Liver (tissue), 9 donors: ENCODE data around the gene DNAI1. TPM values are rescaled to one million over a fixed set of nuclear protein-coding genes. Genes with fewer than 3 reads are reported as not detected.

Source experiments
- DNase-seq: peaks from one replicate; pipeline ENCODE4 v3.0.0-alpha.2; 2017; ENCODE audit warnings: low spot score
- H3K27ac ChIP-seq, 2 donors: one replicate each; pipeline ENCODE4 v1.7.0; 2013; ENCODE audit warnings: inconsistent platforms in 2 of 2, low read length in 2 of 2, control low read depth in 1 of 2, low read depth in 1 of 2, mild to moderate bottlenecking in 1 of 2
- H3K27me3 ChIP-seq, 4 donors: one replicate each; pipeline versions ENCODE4 v1.6.1 to v1.7.0; 2013; ENCODE audit warnings: low read length in 3 of 4, inconsistent platforms in 1 of 4, mild to moderate bottlenecking in 1 of 4, moderate library complexity in 1 of 4; ENCODE audit not compliant: control insufficient read depth in 4 of 4, insufficient read depth in 4 of 4
- H3K36me3 ChIP-seq, 4 donors: one replicate each; pipeline versions ENCODE4 v1.6.1 to v1.7.0; 2013; ENCODE audit warnings: low read length in 3 of 4, mild to moderate bottlenecking in 3 of 4, low read depth in 1 of 4, moderate library complexity in 1 of 4; ENCODE audit not compliant: control insufficient read depth in 4 of 4, insufficient read depth in 3 of 4
- H3K4me1 ChIP-seq, 4 donors: one replicate each; pipeline versions ENCODE4 v1.6.1 to v1.7.0; 2013; ENCODE audit warnings: low read length in 3 of 4, mild to moderate bottlenecking in 3 of 4, moderate library complexity in 1 of 4; ENCODE audit not compliant: control insufficient read depth in 4 of 4, insufficient read depth in 4 of 4
- H3K4me3 ChIP-seq, 3 donors: one replicate each; pipeline versions ENCODE4 v1.6.1 to v1.7.0; 2013; ENCODE audit warnings: low read length in 3 of 3, control low read depth in 1 of 3, low read depth in 1 of 3, mild to moderate bottlenecking in 1 of 3
- H3K9ac ChIP-seq, 2 donors: one replicate each; pipeline ENCODE4 v1.7.0; 2013; ENCODE audit warnings: low read length in 2 of 2, mild to moderate bottlenecking in 2 of 2, moderate library complexity in 2 of 2, control low read depth in 1 of 2, low read depth in 1 of 2
- H3K9me3 ChIP-seq, 4 donors: one replicate each; pipeline versions ENCODE4 v1.6.1 to v1.7.0; 2013; ENCODE audit warnings: low read length in 3 of 4; ENCODE audit not compliant: control insufficient read depth in 4 of 4
- ATF3 ChIP-seq: IDR thresholded peaks from 2 replicates; pipeline ENCODE4 v1.6.1; 2016; ENCODE audit warnings: antibody characterized with exemption
- CTCF ChIP-seq: fragments of 150-350 bp; IDR thresholded peaks from 2 replicates; pipeline ENCODE4 v1.5.1; 2017; ENCODE audit warnings: improper control_type of control experiment, low read depth, low read length; ENCODE audit not compliant: missing input control
- EGR1 ChIP-seq, 2 donors: IDR thresholded peaks; 2 replicates each; pipeline ENCODE4 v1.6.1; 2016 to 2018; ENCODE audit warnings: antibody characterized with exemption in 2 of 2, low read depth in 2 of 2
- FOXA1 ChIP-seq: IDR thresholded peaks from 2 replicates; pipeline ENCODE4 v1.6.1; 2016; ENCODE audit warnings: antibody characterized with exemption
- FOXA2 ChIP-seq: IDR thresholded peaks from 2 replicates; pipeline ENCODE4 v1.6.1; 2016; ENCODE audit warnings: antibody characterized with exemption
- GABPA ChIP-seq, 2 donors: IDR thresholded peaks in 1 of 2; conservative IDR thresholded peaks in 1 of 2; 2 replicates each; pipeline ENCODE4 v1.6.1; 2016; ENCODE audit warnings: antibody characterized with exemption in 2 of 2, mild to moderate bottlenecking in 1 of 2, moderate library complexity in 1 of 2
- HNF4A ChIP-seq, 2 donors: conservative IDR thresholded peaks; 2 replicates each; pipeline ENCODE4 v1.6.1; 2016; ENCODE audit warnings: antibody characterized with exemption in 2 of 2, mild to moderate bottlenecking in 2 of 2
- HNF4G ChIP-seq: IDR thresholded peaks from 2 replicates; pipeline ENCODE4 v1.6.1; 2016; ENCODE audit warnings: antibody characterized with exemption
- JUND ChIP-seq, 2 donors: IDR thresholded peaks; 2 replicates each; pipeline ENCODE4 v1.6.1; 2016; ENCODE audit warnings: antibody characterized with exemption in 2 of 2
- MAX ChIP-seq: IDR thresholded peaks from 2 replicates; pipeline ENCODE4 v1.6.1; 2016; ENCODE audit warnings: antibody characterized with exemption
- NR2F2 ChIP-seq: IDR thresholded peaks from 2 replicates; pipeline ENCODE4 v1.6.1; 2016; ENCODE audit warnings: antibody characterized with exemption
- RAD21 ChIP-seq, 2 donors: IDR thresholded peaks; 2 replicates each; pipeline ENCODE4 v1.6.1; 2016; ENCODE audit warnings: antibody characterized with exemption in 2 of 2, mild to moderate bottlenecking in 2 of 2
- REST ChIP-seq: IDR thresholded peaks from 2 replicates; pipeline ENCODE4 v1.6.1; 2016; ENCODE audit warnings: antibody characterized with exemption, mild to moderate bottlenecking
- RXRA ChIP-seq, 2 donors: IDR thresholded peaks; 2 replicates each; pipeline ENCODE4 v1.6.1; 2017 to 2018; ENCODE audit warnings: antibody characterized with exemption in 2 of 2, mild to moderate bottlenecking in 1 of 2
- SP1 ChIP-seq: IDR thresholded peaks from 2 replicates; pipeline ENCODE4 v1.6.1; 2018; ENCODE audit warnings: antibody characterized with exemption, mild to moderate bottlenecking
- TAF1 ChIP-seq: conservative IDR thresholded peaks from 2 replicates; pipeline ENCODE4 v1.6.1; 2016; ENCODE audit warnings: antibody characterized with exemption, mild to moderate bottlenecking
- YY1 ChIP-seq: IDR thresholded peaks from 2 replicates; pipeline ENCODE4 v1.6.1; 2016; ENCODE audit warnings: antibody characterized with exemption, mild to moderate bottlenecking
- ZBTB33 ChIP-seq: IDR thresholded peaks from 2 replicates; pipeline ENCODE4 v1.6.1; 2016; ENCODE audit warnings: antibody characterized with exemption
- WGBS: extraction: QIAGEN DNeasy Blood & Tissue Kit; methylation state at CpG from one replicate; pipeline ENCODE4 v1.1.7; 2013; 5-methylcytosine and 5-hydroxymethylcytosine counted together
- polyA plus RNA-seq, 2 donors: library from polyadenylated mRNA; stranded (reverse) in 1 of 2; unstranded in 1 of 2; fragments of 200-250 nt in 1 of 2; fragments of >200 nt in 1 of 2; fragmentation: Nextera tagmentation in 1 of 2; extraction: Ambion mirVana in 1 of 2; gene quantifications; one replicate each; pipeline versions ENCODE4 v1.2.1 to v1.2.3, GENCODE V29; 2013 to 2015
- total RNA-seq, 2 donors: library from RNA; depleted of rRNA; stranded (reverse); fragments of >200 nt; gene quantifications; one replicate each; pipeline ENCODE4 v1.2.3, GENCODE V29; 2014
- donor health status: healthy.
- donor health status: healthy.
- donor health status: healthy.
- donor health status: healthy.
- donor health status: healthy.

DNAI1 gene
- total and polyA plus RNA-seq, 4 donors, result not detected

GRCh38 chr9:34568133-34568532 lies 109.5 kb downstream of the DNAI1 start:
- Histone ChIP-seq H3K9ac (no peak overlapping the region), H3K9me3 (no peaks in the 10 kb centered on the region), H3K27me3 (no peaks in the 10 kb centered on the region), H3K27ac (no peak overlapping the region), H3K4me1 (peaks cover 3 to 16% (median 13%) of the 10 kb centered on the region in 4 donors), H3K36me3 (peaks cover 0 to 4% (median 0%) of the 10 kb centered on the region in 4 donors), H3K4me3 (no peak overlapping the region)
- WGBS, result 93% methylated on average over 7 of the region's 7 CpGs
- no peak for DNase-seq
- TF ChIP-seq HNF4G (no peak), GABPA (IDR thresholded peaks at IDR 0.05 in 1 of 2, conservative IDR thresholded peaks at IDR 0.05 in 1 of 2) (no peak), JUND (IDR thresholded peaks at IDR 0.05) (no peak), FOXA1 (no peak), REST (no peak), SP1 (no peak), HNF4A (conservative IDR thresholded peaks at IDR 0.05) (no peak), CTCF (no peak), RXRA (IDR thresholded peaks at IDR 0.05) (no peak), FOXA2 (no peak), EGR1 (IDR thresholded peaks at IDR 0.05; ENCODE audit: low read depth in 2 of 2) (no peak), MAX (no peak), ZBTB33 (no peak), RAD21 (IDR thresholded peaks at IDR 0.05) (no peak), ATF3 (no peak), NR2F2 (no peak), YY1 (no peak), TAF1 (no peak)
